Tibial nerve (tissue), 4 donors: ENCODE data around the gene DNAAF5. TPM values are rescaled to one million over a fixed set of nuclear protein-coding genes. Genes with fewer than 3 reads are reported as not detected.
"Not testable (repeated sequence)": the region's sequence is repeated elsewhere in the genome, so short reads cannot be mapped to it uniquely, and the experiment has no call there.

Experiments used
- DNase-seq, 2 donors: peaks; one replicate each; pipeline ENCODE4 v3.0.0-alpha.2; 2019; ENCODE audit warnings: low spot score in 2 of 2
- H3K27ac ChIP-seq, 4 donors: fragments of 200-600 bp; sonication (generic) in 3 of 4; one replicate each; pipeline ENCODE4 v1.5.1; 2017 to 2019; ENCODE audit warnings: mild to moderate bottlenecking in 1 of 4
- H3K27me3 ChIP-seq, 2 donors: fragments of 200-600 bp; sonication (generic) in 1 of 2; one replicate each; pipeline versions ENCODE4 v1.5.1 to v1.6.0; 2017 to 2019
- H3K36me3 ChIP-seq, 3 donors: fragments of 200-600 bp; sonication (generic); one replicate each; pipeline ENCODE4 v1.5.1; 2018 to 2019
- H3K4me1 ChIP-seq, 4 donors: fragments of 200-600 bp; sonication (generic) in 3 of 4; one replicate each; pipeline ENCODE4 v1.5.1; 2017 to 2019
- H3K4me3 ChIP-seq, 4 donors: fragments of 200-600 bp; sonication (generic) in 3 of 4; one replicate each; pipeline ENCODE4 v1.5.1; 2017 to 2019; ENCODE audit warnings: mild to moderate bottlenecking in 1 of 4, moderate library complexity in 1 of 4
- H3K9me3 ChIP-seq, 4 donors: fragments of 200-600 bp; sonication (generic) in 3 of 4; one replicate each; pipeline ENCODE4 v1.5.1; 2017 to 2019
- CTCF ChIP-seq, 5 experiments: fragments of 200-600 bp in 3 of 5; fragments of 450-650 bp in 2 of 5; sonication (generic) in 3 of 5; IDR thresholded peaks; one replicate each; pipeline ENCODE4 v1.5.1; 2016 to 2019; ENCODE audit warnings: antibody characterized with exemption in 5 of 5, mild to moderate bottlenecking in 3 of 5, moderate library complexity in 2 of 5
- EP300 ChIP-seq, 2 donors: sonication (generic); formaldehyde crosslinking; IDR thresholded peaks; one replicate each; pipeline ENCODE4 v1.6.1; 2017; ENCODE audit warnings: antibody characterized with exemption in 2 of 2, mild to moderate bottlenecking in 1 of 2
- POLR2A ChIP-seq, 2 donors: fragments of 450-650 bp; IDR thresholded peaks; one replicate each; pipeline ENCODE4 v1.6.1; 2017; ENCODE audit warnings: antibody characterized with exemption in 2 of 2, mild to moderate bottlenecking in 2 of 2, moderate library complexity in 2 of 2
- WGBS, 2 donors: methylation state at CpG; one replicate each; pipeline ENCODE4 v1.1.5; 2018; 5-methylcytosine and 5-hydroxymethylcytosine counted together
- total RNA-seq, 4 donors: library from RNA; depleted of rRNA; stranded (reverse); fragments of >200 nt; gene quantifications; one replicate each; pipeline ENCODE4 v1.1.0, GENCODE V29; 2016

DNAAF5 gene
- total RNA-seq, 4 donors from 2014 or later: 26.0 to 56.7 (median 41.6) TPM

- H3K27ac ChIP-seq: no peak overlapping the region
- H3K36me3 ChIP-seq: peaks cover 0 to 65% (median 7%) of the 10 kb centered on the region in 3 donors
- no peak overlapping the region for H3K4me3 ChIP-seq
- peaks cover 0 to 9% (median 0%) of the 10 kb centered on the region in 4 donors for H3K9me3 ChIP-seq
- H3K4me1 ChIP-seq: no peaks in the 10 kb centered on the region
- DNase-seq: no peak
- H3K27me3 ChIP-seq: no peaks in the 10 kb centered on the region
- WGBS, 2 donors: 87 to 96% methylated on average over 22 to 31 of the region's 31 CpGs
- no peak for TF ChIP-seq CTCF (IDR thresholded peaks at IDR 0.05)
- no peak for TF ChIP-seq POLR2A (IDR thresholded peaks at IDR 0.05)
- no peak for TF ChIP-seq EP300 (IDR thresholded peaks at IDR 0.05)
Observed at GRCh38 chr7:739455-739982, 13.0 kb downstream of the DNAAF5 start.

GRCh38 chr7:739983-740942, 13.8 kb downstream of the DNAAF5 start:
- no peak for TF ChIP-seq CTCF (IDR thresholded peaks at IDR 0.05)
- no peak for TF ChIP-seq POLR2A (IDR thresholded peaks at IDR 0.05)
- TF ChIP-seq EP300 (IDR thresholded peaks at IDR 0.05): no peak
- Histone ChIP-seq H3K27me3 (no peaks in the 10 kb centered on the region), H3K27ac (no peak overlapping the region), H3K4me1 (no peaks in the 10 kb centered on the region), H3K36me3 (peaks cover 0 to 65% (median 7%) of the 10 kb centered on the region in 3 donors), H3K4me3 (no peak overlapping the region), H3K9me3 (peaks cover 0 to 1% (median 0%) of the 10 kb centered on the region in 4 donors)
- DNase-seq: no peak
- WGBS, 2 donors: 93 to 96% methylated on average over 32 to 37 of the region's 46 CpGs

GRCh38 chr7:741191-741671, 14.7 kb downstream of the DNAAF5 start:
- Histone ChIP-seq H3K4me1 (no peaks in the 10 kb centered on the region), H3K36me3 (peaks cover 0 to 68% (median 7%) of the 10 kb centered on the region in 3 donors), H3K27ac (no peak overlapping the region), H3K9me3 (no peaks in the 10 kb centered on the region), H3K27me3 (no peaks in the 10 kb centered on the region), H3K4me3 (no peak overlapping the region)
- 92 to 93% methylated on average over 10 to 17 of the region's 17 CpGs for WGBS, 2 donors
- no peak for TF ChIP-seq CTCF (IDR thresholded peaks at IDR 0.05)
- TF ChIP-seq EP300 (IDR thresholded peaks at IDR 0.05): no peak
- no peak for TF ChIP-seq POLR2A (IDR thresholded peaks at IDR 0.05)
- DNase-seq: no peak

GRCh38 chr7:741850-742249, 15.4 kb downstream of the DNAAF5 start:
- H3K9me3 ChIP-seq: no peaks in the 10 kb centered on the region
- H3K4me3 ChIP-seq: no peak overlapping the region
- peaks cover 0 to 71% (median 7%) of the 10 kb centered on the region in 3 donors for H3K36me3 ChIP-seq
- 89 to 96% methylated on average over 12 to 15 of the region's 15 CpGs for WGBS, 2 donors
- no peaks in the 10 kb centered on the region for H3K4me1 ChIP-seq
- no peak overlapping the region for H3K27ac ChIP-seq
- TF ChIP-seq EP300 (IDR thresholded peaks at IDR 0.05): no peak
- TF ChIP-seq CTCF (IDR thresholded peaks at IDR 0.05): no peak
- TF ChIP-seq POLR2A (IDR thresholded peaks at IDR 0.05): no peak
- no peak for DNase-seq
- H3K27me3 ChIP-seq: no peaks in the 10 kb centered on the region

- no peak for DNase-seq
- H3K27ac ChIP-seq: no peak overlapping the region
- TF ChIP-seq POLR2A (IDR thresholded peaks at IDR 0.05) (no peak), EP300 (IDR thresholded peaks at IDR 0.05) (no peak), CTCF (IDR thresholded peaks at IDR 0.05) (no peak)
Observed at GRCh38 chr7:742791-743190, 16.3 kb downstream of the DNAAF5 start.

GRCh38 chr7:743341-744127, 17.0 kb downstream of the DNAAF5 start:
- not testable (repeated sequence) for H3K9me3 ChIP-seq, H3K4me3 ChIP-seq, H3K27me3 ChIP-seq, H3K27ac ChIP-seq, H3K4me1 ChIP-seq, DNase-seq
- WGBS, 2 donors: 83 to 89% methylated on average over 14 of the region's 14 CpGs
- peaks cover 0 to 72% (median 7%) of the 10 kb centered on the region in 3 donors for H3K36me3 ChIP-seq

More at GRCh38 chr7:742791-743190, 16.3 kb downstream of the DNAAF5 start:
- Histone ChIP-seq H3K9me3 (no peaks in the 10 kb centered on the region), H3K4me1 (no peaks in the 10 kb centered on the region), H3K4me3 (no peak overlapping the region), H3K36me3 (peaks cover 0 to 72% (median 7%) of the 10 kb centered on the region in 3 donors), H3K27me3 (no peaks in the 10 kb centered on the region)
- 85 to 94% methylated on average over 7 to 8 of the region's 8 CpGs for WGBS, 2 donors

- not testable (repeated sequence) for H3K27me3 ChIP-seq, DNase-seq, H3K4me1 ChIP-seq, H3K27ac ChIP-seq, H3K4me3 ChIP-seq, H3K9me3 ChIP-seq
- peaks cover 0 to 70% (median 7%) of the 10 kb centered on the region in 3 donors for H3K36me3 ChIP-seq
- 92 to 97% methylated on average over 5 of the region's 5 CpGs for WGBS, 2 donors
Observed at GRCh38 chr7:744128-744520, 17.6 kb downstream of the DNAAF5 start.
